Trophoblast cell (in vitro differentiated cells and primary cell): ENCODE results near the gene ABCF1.

Experiments
- DNase-seq, 2 donors: peaks; one replicate each; pipeline ENCODE4 v3.0.0-alpha.2; 2016
- H2AFZ ChIP-seq: 2 replicates; pipeline ENCODE4 v1.6.1; 2013; ENCODE audit warnings: low read length, moderate library complexity, mild to moderate bottlenecking; ENCODE audit not compliant: insufficient read depth, poor library complexity
- H2AK5ac ChIP-seq: 2 replicates; pipeline ENCODE4 v1.6.1; 2013; ENCODE audit warnings: mild to moderate bottlenecking, low read length
- H2BK120ac ChIP-seq: 2 replicates; pipeline ENCODE4 v1.6.1; 2013; ENCODE audit warnings: low read length, mild to moderate bottlenecking, moderate library complexity; ENCODE audit not compliant: insufficient read depth, poor library complexity
- H2BK12ac ChIP-seq: 2 replicates; pipeline ENCODE4 v1.6.1; 2013; ENCODE audit warnings: mild to moderate bottlenecking, low read length, moderate library complexity
- H2BK5ac ChIP-seq: 2 replicates; pipeline ENCODE4 v1.6.1; 2013; ENCODE audit warnings: low read length, low read depth, moderate library complexity, mild to moderate bottlenecking; ENCODE audit not compliant: poor library complexity
- H3K14ac ChIP-seq: 2 replicates; pipeline ENCODE4 v1.6.1; 2013; ENCODE audit warnings: mild to moderate bottlenecking, low read length
- H3K18ac ChIP-seq: 2 replicates; pipeline ENCODE4 v1.6.1; 2013; ENCODE audit warnings: mild to moderate bottlenecking, low read length
- H3K23ac ChIP-seq: 2 replicates; pipeline ENCODE4 v1.6.1; 2013; ENCODE audit warnings: low read length
- H3K27ac ChIP-seq: 2 replicates; pipeline ENCODE4 v1.5.1; 2013; ENCODE audit warnings: low read depth, mild to moderate bottlenecking, inconsistent platforms, low read length, moderate library complexity
- H3K27me3 ChIP-seq: 2 replicates; pipeline ENCODE4 v1.6.1; 2013; ENCODE audit warnings: inconsistent platforms, mild to moderate bottlenecking, low read length, moderate library complexity; ENCODE audit not compliant: insufficient read depth
- H3K36me3 ChIP-seq, 2 experiments: 1 replicate in 1 of 2; 2 replicates in 1 of 2; pipeline ENCODE4 v1.6.1; 2013; ENCODE audit warnings: low read length in 2 of 2, mild to moderate bottlenecking in 2 of 2, moderate library complexity in 1 of 2; ENCODE audit not compliant: insufficient read depth in 2 of 2, control insufficient read depth in 1 of 2
- H3K4ac ChIP-seq: 2 replicates; pipeline ENCODE4 v1.6.1; 2013; ENCODE audit warnings: low read depth, mild to moderate bottlenecking, low read length, moderate library complexity
- H3K4me1 ChIP-seq, 2 experiments: 1 replicate in 1 of 2; 2 replicates in 1 of 2; pipeline ENCODE4 v1.6.1; 2013; ENCODE audit warnings: low read length in 2 of 2, mild to moderate bottlenecking in 2 of 2, moderate library complexity in 1 of 2; ENCODE audit not compliant: insufficient read depth in 2 of 2, control insufficient read depth in 1 of 2
- H3K4me2 ChIP-seq: 2 replicates; pipeline ENCODE4 v1.6.1; 2013; ENCODE audit warnings: inconsistent platforms, mild to moderate bottlenecking, low read length, moderate library complexity
- H3K4me3 ChIP-seq: 2 replicates; pipeline ENCODE4 v1.5.1; 2013; ENCODE audit warnings: mild to moderate bottlenecking, low read depth, low read length, inconsistent platforms
- H3K79me1 ChIP-seq: one replicate; pipeline ENCODE4 v1.6.1; 2013; ENCODE audit warnings: low read length
- H3K79me2 ChIP-seq: 2 replicates; pipeline ENCODE4 v1.6.1; 2013; ENCODE audit warnings: low read length, mild to moderate bottlenecking; ENCODE audit not compliant: control insufficient read depth, insufficient read depth, poor library complexity
- H3K9ac ChIP-seq: 2 replicates; pipeline ENCODE4 v1.6.1; 2013; ENCODE audit warnings: mild to moderate bottlenecking, low read length
- H3K9me3 ChIP-seq: 2 replicates; pipeline ENCODE4 v1.6.1; 2013; ENCODE audit warnings: low read depth, mild to moderate bottlenecking, control low read depth, inconsistent platforms, low read length; ENCODE audit not compliant: insufficient read depth
- H4K12ac ChIP-seq: 2 replicates; pipeline ENCODE4 v1.6.1; 2013; ENCODE audit warnings: low read depth, mild to moderate bottlenecking, low read length, moderate library complexity
- H4K8ac ChIP-seq: 2 replicates; pipeline ENCODE4 v1.6.1; 2013; ENCODE audit warnings: low read depth, mild to moderate bottlenecking, low read length, moderate library complexity
- H4K91ac ChIP-seq: one replicate; pipeline ENCODE4 v1.6.1; 2013; ENCODE audit warnings: low read depth, mild to moderate bottlenecking, low read length, moderate library complexity
- WGBS: extraction: QIAGEN DNeasy Blood & Tissue Kit; methylation state at CpG from one replicate; pipeline ENCODE4 v1.1.7; 2013; ENCODE audit warnings: missing lambda C conversion rate; ENCODE audit not compliant: insufficient read length, insufficient coverage; ENCODE audit errors: extremely low coverage; 5-methylcytosine and 5-hydroxymethylcytosine counted together

Gene ABCF1

DNA sequence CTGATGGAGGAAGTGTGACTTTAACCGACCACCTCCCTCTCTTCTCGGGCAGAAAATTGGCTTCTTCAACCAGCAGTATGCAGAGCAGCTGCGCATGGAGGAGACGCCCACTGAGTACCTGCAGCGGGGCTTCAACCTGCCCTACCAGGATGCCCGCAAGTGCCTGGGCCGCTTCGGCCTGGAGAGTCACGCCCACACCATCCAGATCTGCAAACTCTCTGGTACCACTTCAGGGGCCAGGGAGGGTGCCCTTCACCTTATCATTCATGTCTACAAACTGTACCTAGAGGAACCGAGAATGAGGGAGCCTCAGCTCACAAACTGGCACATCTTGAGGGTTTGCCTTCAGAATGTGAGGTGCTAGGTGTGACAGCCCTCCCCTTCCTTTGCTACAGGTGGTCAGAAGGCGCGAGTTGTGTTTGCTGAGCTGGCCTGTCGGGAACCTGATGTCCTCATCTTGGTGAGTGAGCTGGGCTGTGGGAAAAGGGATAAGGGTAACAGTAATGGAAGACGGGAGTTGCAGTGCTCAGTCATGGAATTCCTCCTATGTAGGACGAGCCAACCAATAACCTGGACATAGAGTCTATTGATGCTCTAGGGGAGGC, 18.6 kb downstream of the ABCF1 start:
- Histone ChIP-seq H3K36me3 (peaks cover 60 to 67% of the 10 kb centered on the region in 2 experiments), H3K79me2 (peaks cover 1% of the 10 kb centered on the region), H3K14ac (no peak overlapping the region), H4K12ac (no peak overlapping the region), H2AK5ac (no peak overlapping the region), H3K4me2 (no peak overlapping the region), H3K27me3 (no peaks in the 10 kb centered on the region), H3K18ac (no peak overlapping the region), H4K91ac (no peak overlapping the region), H3K4ac (no peak overlapping the region), H2BK12ac (no peak overlapping the region), H3K9ac (no peak overlapping the region), H2AFZ (no peak overlapping the region), H2BK5ac (no peak overlapping the region), H3K4me1 (peaks cover 19% of the 10 kb centered on the region in 2 experiments), H3K27ac (peak overlapping the region; percentile 89), H3K4me3 (no peak overlapping the region), H2BK120ac (peak overlapping the region; percentile 28), H4K8ac (no peak overlapping the region), H3K23ac (no peak overlapping the region), H3K79me1 (peaks cover 10% of the 10 kb centered on the region), H3K9me3 (no peaks in the 10 kb centered on the region)
- no CpG with 5 or more reads among the region's 15 CpGs for WGBS
- no peak for DNase-seq

DNA sequence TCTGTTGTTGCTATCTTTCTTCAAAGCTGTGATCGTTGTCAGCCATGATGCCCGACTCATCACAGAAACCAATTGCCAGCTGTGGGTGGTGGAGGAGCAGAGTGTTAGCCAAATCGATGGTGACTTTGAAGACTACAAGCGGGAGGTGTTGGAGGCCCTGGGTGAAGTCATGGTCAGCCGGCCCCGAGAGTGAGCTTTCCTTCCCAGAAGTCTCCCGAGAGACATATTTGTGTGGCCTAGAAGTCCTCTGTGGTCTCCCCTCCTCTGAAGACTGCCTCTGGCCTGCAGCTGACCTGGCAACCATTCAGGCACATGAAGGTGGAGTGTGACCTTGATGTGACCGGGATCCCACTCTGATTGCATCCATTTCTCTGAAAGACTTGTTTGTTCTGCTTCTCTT, 19.3 kb downstream of the ABCF1 start:
- no CpG with 5 or more reads among the region's 8 CpGs for WGBS
- H3K4me2 ChIP-seq = peak overlapping the region; percentile 8
- no peaks in the 10 kb centered on the region for H3K27me3 ChIP-seq

DNA sequence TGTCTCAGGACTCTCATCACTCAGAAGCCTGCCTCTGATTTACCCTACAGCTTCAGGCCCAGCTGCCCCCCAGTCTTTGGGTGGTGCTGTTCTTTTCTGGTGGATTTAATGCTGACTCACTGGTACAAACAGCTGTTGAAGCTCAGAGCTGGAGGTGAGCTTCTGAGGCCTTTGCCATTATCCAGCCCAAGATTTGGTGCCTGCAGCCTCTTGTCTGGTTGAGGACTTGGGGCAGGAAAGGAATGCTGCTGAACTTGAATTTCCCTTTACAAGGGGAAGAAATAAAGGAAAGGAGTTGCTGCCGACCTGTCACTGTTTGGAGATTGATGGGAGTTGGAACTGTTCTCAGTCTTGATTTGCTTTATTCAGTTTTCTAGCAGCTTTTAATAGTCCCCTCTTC, 19.8 kb downstream of the ABCF1 start:
- Histone ChIP-seq H3K27ac (peak overlapping the region; percentile 89), H3K36me3 (peaks cover 48 to 59% of the 10 kb centered on the region in 2 experiments), H3K9ac (no peak overlapping the region), H3K4me2 (peak overlapping the region; percentile 42), H3K4me1 (peaks cover 19% of the 10 kb centered on the region in 2 experiments), H2BK12ac (peak overlapping the region; percentile 21), H4K91ac (peak overlapping the region; percentile 78), H2AFZ (no peak overlapping the region), H3K79me1 (peaks cover 10% of the 10 kb centered on the region), H3K9me3 (no peaks in the 10 kb centered on the region), H3K18ac (no peak overlapping the region), H3K27me3 (no peaks in the 10 kb centered on the region), H3K23ac (no peak overlapping the region), H3K79me2 (peaks cover 1% of the 10 kb centered on the region), H3K4me3 (no peak overlapping the region), H4K12ac (no peak overlapping the region), H2BK120ac (no peak overlapping the region), H4K8ac (no peak overlapping the region), H2AK5ac (no peak overlapping the region), H3K14ac (no peak overlapping the region), H2BK5ac (peak overlapping the region; percentile 75), H3K4ac (no peak overlapping the region)
- DNase-seq = peak; percentile 83 to 93
- no CpG with 5 or more reads among the region's 1 CpG for WGBS

More for the DNA sequence above, 19.3 kb downstream of the ABCF1 start:
- Histone ChIP-seq H3K4me1 (peaks cover 19% of the 10 kb centered on the region in 2 experiments), H4K8ac (peak overlapping the region; percentile 43), H2BK5ac (peak overlapping the region; percentile 75), H3K4ac (no peak overlapping the region), H3K36me3 (peaks cover 53 to 64% of the 10 kb centered on the region in 2 experiments), H2BK12ac (peak overlapping the region; percentile 21), H3K79me2 (peaks cover 1% of the 10 kb centered on the region), H3K79me1 (peaks cover 10% of the 10 kb centered on the region), H3K4me3 (no peak overlapping the region), H3K23ac (no peak overlapping the region), H3K27ac (peak overlapping the region; percentile 89), H3K14ac (peak overlapping the region; percentile 71), H3K9ac (no peak overlapping the region), H2AFZ (no peak overlapping the region), H3K18ac (peak overlapping the region; percentile 27), H2BK120ac (peak overlapping the region; percentile 28), H4K12ac (no peak overlapping the region), H3K9me3 (no peaks in the 10 kb centered on the region), H4K91ac (peak overlapping the region; percentile 78), H2AK5ac (peak overlapping the region; percentile 6)
- no peak for DNase-seq

DNA sequence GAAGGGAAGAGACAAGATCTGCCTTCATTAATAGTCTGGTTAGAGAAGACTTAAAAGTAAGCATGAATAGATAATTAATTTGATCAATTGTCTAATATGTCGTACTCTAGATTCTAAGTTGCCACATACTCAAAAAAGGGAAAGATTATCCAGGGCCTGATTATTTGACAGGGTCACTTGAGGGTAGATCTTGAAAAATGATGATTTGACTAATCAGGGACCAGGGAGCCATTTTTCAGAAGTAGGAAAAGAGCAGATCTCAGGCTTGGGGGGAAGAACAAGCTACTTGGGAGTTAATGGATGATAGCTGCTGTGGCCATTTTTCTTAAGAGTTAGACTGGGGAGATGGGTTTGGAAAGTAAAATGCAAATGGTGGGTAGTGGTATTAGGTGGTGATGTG, 21.0 kb downstream of the ABCF1 start:
- Histone ChIP-seq H4K91ac (no peak overlapping the region), H3K4me3 (no peak overlapping the region), H3K79me1 (peaks cover 10% of the 10 kb centered on the region), H2BK5ac (no peak overlapping the region), H3K18ac (no peak overlapping the region), H4K12ac (no peak overlapping the region), H3K36me3 (peaks cover 37 to 47% of the 10 kb centered on the region in 2 experiments), H3K4me1 (peaks cover 19% of the 10 kb centered on the region in 2 experiments), H3K27ac (peak overlapping the region; percentile 89), H3K9me3 (no peaks in the 10 kb centered on the region), H2AFZ (no peak overlapping the region), H3K23ac (no peak overlapping the region), H3K9ac (no peak overlapping the region), H2AK5ac (no peak overlapping the region), H2BK120ac (no peak overlapping the region), H3K14ac (no peak overlapping the region), H3K4me2 (no peak overlapping the region), H3K79me2 (peaks cover 1% of the 10 kb centered on the region), H3K27me3 (no peaks in the 10 kb centered on the region), H3K4ac (peak overlapping the region; percentile 24), H4K8ac (no peak overlapping the region), H2BK12ac (no peak overlapping the region)
- WGBS = no CpG with 5 or more reads among the region's 1 CpG
- no peak for DNase-seq
